GM19438 (cell line): ENCODE measurements around the gene COL17A1.

Experiments
- ATAC-seq: cut with Tn5 transposase; IDR thresholded peaks from one replicate; pipeline ENCODE4 v1.9.1; 2021; ENCODE audit warnings: low read depth; ENCODE audit not compliant: unreplicated experiment

Gene COL17A1

DNA sequence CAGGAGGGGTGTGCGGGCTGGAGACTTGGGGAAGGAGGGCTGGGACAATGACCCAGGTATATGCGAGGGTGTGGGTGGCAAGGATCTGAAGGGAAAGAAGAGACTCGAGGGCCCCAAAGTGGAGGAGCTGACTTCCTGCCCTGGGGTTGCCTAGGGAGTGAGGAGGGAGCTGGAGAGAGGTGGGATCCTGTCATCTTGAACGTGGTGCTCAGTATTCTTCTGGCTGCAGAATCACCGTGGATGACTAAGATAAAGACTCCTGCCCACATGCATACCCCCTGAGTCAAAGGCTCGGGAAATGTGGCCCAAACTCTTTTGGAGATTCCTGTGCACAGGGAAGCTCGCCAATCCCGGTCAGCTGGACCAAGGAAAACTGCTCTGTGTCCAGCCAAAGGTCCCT is 31.2 kb downstream of the COL17A1 start:
- ATAC-seq = no peak

DNA sequence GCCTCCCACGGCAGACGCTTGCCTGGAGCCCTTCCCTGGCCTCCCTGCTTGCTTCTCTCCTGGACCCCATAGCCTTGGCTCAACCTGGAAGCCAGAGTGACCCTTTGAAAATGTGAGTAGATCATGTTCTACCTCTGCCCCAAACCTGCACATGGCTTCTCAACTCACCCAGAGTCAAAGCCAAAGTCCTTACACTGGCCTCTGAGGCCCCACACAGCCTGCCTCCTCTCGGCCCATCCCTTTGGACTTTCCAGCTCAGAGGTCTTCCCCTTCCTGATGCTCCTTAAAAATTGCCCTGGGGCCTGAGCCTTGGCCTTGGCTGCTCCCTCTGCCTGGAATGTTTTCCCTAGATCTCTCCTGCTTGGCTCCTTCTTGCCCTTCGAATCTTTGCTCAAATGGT is 32.5 kb downstream of the COL17A1 start:
- no peak for ATAC-seq

DNA sequence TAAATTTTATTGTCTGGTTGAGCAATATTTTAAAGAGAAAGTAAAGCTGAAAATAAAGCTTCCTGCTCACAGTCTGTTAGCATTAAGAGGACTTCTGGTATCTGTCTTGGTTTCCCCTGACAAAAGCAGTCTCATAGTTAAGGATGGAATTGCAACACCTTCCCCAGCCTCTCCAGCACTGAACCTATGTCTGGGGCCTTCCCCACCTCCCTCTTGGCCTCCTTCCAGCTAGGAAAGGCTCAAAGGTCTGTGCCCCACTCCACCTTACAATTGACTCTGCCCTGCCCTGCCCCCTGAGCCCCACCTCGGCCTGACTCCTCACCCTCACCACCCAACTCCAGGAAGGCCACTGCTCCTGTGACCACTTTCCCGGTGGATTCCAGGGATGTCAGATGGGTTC is 33.2 kb downstream of the COL17A1 start:
- ATAC-seq = no peak

DNA sequence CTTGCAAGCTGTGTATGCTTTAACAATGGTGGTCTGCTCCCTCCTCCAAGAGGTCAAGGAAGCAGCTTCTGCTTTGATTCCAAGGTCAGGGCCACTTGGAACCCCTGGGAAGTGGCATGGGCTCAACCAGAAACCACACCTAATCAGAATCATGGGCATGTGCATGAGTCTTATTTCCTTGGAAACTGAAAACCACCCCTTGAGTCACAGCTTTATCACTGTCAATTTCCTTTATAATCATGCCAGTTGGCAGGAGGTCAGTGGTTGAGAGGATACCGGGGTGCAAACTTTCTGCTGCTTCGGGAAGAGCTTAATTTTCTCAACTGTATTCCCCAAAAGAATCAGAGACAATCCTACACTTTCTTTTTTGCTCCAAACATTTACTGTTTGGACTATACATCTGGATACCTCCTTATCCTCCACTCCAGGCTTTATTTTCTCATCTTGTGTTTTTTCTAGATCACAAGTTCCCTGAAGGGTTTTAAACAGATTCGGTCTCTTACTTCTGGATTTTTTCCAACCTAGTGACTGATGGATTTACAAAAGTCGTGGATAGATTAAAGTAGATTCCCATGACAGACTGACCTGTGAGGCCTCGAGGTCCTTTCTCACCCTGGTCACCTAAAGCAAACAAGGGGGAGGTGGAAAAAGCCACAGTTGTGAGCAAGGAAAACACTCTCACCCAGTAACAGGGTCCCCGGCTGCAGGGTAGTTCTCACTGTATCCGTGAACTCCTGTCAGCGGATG is 36.0 kb downstream of the COL17A1 start:
- ATAC-seq = no peak

DNA sequence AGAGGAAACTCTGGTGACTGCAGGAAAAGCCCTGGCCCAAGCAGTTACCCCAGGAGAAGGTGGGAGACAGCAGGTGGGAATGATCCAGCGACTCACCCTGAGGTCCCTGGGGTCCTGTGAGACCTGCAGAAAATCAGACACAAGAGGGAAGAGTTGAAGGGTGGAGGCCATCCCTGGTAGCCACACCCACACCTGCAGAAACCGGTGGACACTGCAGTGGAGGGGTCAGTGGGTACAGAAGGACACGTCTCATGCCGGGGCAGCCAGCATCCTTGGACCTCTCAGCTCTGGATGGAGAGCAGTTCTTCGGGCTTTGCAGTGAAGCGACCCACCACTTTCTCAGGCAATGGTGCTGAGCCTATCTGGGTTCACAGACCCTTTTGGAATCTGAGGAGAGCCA is 39.0 kb downstream of the COL17A1 start:
- no peak for ATAC-seq

DNA sequence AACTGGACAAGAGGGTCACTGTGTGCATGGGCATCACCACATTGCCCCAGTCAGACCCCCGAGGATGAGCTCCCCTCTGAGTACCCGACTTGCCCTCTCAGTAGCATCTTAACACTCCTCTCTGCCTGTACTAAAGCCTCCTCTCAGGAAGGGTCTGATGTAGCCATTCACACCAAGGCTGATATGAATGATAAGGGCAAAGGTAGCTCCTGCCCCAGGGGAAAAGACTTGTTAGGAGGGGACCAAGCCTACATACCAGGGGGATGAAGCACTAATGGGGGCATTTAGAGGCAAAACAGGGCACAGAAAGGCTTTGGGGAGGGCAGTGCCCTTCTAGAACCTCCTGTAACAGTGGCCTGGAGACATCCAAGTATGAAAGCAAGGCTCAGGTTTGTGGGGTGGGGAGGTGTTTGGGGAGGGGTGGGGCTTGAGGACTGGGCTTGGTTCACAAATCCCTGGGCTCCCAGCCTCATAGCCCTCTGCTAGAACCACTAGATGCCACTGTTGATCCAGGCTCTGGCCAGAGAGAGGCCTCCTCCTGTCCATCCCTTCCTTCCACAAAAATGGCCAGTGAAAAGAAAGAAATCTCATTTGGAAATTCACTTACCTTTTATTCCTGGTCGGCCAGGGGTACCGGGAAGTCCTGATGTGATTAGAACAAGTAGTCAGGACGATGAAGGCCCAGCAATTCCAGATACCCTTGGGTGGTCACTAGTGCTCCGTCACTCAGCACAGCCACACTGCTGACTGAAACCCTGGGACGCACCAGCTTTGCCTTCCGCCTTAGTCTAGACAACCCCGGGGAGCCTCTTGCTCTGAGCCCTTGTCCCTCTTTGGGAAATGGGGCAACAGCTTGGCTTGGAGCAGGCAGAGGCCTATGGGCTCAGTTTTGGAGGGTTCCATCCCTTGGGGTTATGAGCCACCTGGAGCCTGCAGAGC is 40.3 kb downstream of the COL17A1 start:
- ATAC-seq = no peak

DNA sequence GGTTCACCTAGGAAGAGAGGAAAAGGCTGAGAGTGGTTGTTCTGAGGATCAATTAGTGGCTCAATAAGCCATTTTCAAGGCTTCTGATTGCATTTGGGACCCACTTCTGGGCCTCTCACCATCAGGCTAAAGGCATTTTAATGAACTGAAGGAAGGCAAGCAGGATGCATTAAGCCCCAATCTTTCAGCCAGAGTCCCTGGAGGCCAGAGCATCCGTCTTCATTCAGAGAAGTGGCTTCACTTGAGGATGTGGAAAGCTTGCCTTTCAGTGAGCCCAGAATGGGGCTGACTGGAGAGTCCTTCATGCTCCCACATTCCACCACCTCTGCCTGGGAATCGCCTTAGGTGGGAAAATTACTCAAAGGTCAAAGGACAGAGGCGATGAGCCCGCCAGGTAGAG is 41.8 kb downstream of the COL17A1 start:
- ATAC-seq = no peak

DNA sequence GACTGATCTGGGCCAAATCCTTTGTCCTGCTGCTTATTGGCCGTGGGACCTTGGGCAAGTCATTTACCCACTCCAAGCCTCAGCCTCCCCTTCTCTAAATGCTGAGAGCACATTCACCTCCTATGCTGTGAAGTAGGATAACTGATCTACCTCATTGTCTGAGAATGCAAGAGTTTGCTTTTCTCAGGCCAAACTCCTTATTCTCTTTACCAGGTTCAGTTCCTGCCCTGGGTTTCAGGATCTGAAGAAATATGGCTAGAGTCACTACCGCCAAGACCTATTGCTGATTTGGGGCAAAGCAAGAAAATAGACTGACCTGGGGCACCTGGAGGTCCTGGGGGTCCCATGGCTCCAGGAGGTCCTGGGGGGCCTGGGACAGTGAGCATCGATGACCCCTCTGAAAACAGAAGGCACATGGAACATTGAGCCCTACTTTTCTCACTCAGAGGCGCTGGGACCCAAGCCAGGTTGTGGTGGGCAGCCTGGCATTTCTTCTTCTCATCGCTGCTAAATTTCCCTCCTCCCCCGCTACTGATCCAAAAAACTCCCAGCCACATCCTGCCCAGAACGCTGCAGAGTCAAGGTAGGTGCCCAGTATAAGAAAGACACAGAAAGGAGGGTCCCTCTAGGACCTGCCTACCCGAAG is 42.4 kb downstream of the COL17A1 start:
- ATAC-seq = no peak

DNA sequence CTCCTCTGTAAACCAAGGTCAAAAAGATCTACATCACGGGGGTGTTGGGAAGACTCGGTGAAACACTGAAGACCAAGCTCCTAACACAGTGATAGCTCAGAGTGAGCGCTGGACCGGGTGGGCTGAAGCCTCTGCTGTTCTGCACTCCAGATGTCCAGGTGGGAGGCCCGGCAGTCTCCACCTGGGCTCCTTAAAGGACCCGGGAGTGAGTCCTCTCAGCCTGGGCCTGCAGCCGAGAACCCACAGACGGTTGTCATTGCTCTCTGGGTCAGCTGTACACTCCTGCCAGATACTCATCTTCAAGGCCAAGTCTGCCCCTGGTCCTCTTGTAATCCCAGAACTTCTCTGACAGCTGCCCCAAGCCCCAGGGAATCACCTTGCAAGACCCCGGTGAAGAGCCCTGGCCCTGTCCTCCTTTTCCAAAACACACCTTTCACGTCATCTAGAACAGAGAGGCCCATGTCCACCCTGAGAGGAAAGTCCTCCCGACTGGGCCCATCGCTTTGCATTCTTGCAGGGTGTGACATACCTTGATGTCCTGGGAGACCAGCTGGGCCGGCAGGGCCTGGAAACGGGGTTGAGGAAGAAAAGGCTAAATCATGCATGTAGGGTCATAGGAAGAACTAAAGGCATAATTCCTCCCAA is 43.7 kb downstream of the COL17A1 start:
- no peak for ATAC-seq

DNA sequence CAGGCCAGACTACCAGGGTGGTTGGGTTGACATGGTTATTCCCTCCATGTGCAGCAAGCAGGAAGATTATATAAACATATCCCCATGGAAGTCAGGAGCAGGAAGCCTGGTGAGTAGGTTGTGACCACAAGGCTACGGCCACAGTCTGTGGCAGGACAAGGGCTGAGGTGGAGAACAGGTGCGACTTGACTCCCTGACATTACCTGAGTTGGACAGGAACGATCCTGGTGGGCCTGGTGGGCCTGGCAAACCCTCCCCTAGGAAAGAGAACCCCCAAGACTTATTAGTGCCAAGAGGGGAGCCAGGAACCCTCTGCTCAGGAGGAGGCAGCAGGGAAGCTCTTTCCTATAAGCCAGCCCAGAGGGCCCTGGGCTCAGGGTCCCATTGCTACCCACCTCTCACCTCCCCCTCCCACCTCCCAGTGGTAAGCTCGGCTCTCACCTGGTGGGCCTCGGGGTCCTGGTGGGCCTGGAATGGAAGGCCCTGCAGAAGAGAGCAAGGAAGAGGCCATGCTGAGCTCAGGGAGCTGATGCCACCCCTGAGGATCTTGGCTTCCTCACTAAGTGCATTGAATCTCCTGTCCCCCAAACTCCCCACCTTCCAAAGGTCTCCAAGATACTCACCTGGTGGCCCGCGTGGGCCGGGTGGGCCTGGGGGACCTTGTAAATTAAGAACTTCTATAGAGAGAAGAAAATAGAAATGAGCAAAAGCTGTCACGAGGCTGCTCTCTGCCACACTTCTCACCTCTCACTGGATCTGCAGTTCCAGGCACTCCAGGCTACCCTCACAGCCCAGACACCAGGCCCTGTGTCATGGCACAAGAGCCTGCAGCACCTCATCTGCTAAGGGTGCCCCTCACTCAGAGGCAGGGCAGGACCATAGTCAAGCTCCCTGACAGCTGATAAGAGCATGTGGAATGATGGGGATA is 44.6 kb downstream of the COL17A1 start:
- ATAC-seq = no peak

DNA sequence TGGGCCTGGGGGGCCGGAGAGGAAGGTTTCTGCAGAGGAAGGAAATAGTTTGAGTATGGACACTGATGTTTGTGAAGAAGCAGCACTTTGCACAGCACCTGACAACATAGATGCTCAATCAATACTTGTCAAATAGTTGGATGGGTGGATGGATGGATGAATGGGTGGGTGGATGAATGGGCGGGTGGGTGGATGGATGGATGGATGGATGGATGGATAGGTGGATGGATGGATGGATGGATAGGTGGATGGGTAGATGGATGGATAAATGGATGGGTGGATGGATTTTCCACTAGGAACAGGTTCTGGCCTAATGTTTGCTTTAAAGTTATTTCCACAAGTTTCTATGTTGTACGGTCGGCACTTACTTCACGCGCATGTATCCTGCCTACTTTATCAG is 45.3 kb downstream of the COL17A1 start:
- no peak for ATAC-seq

DNA sequence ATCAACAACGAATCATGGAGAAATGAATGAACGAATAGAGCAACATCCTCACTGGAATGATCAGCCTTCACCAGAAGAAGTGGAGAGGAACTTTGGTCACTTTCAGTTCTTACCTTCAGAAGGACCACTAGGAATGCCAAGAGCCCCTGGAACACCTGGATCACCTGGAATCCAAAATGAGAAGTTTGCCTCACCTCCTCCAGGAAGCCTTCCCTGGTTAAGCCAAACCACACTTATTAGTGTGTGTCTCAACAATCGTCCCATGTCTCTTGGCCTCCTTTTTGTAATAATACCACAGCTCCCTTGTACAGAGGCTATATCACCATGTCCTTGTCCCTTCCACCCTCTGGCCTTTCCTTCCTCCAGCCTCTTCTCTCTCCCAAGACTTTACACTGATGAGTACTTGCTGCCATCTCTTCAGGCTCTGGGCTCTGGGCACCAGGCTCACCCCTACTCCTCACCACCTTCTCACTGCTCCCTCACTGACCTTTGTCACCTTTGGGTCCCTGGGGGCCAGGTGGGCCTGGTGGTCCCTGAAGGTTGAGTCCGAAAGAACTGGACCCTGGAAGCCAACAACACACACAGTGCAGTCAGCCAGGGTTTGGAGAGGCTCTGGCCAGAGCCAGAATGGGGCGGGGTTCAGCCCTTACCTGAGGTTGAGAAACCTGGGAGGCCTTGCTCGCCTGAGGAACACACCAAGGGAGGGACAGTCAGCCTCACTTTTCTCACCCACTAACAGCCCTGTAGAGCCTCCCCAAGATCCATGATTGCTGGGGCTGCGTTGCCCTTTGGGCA is 46.5 kb downstream of the COL17A1 start:
- ATAC-seq = no peak

DNA sequence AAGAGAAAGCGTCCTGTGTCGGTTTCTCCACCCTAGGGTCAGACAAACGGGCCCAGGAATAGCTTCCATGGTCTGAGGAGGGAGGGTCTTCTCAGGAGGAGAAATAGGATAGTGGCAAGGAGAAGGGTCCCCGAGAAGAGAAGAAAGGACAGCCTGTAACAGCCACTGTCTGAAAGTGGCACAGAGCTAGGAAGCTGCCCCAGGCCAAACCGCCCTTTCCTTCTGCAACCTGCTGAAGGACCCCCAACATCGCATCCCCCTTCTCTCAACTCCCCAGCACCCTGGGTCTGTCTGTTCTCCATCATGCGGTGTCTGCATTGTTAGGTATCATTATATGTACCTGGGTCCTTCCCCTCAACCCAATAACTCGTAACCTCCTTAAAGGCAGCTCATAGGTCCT is 47.1 kb downstream of the COL17A1 start:
- ATAC-seq = no peak

DNA sequence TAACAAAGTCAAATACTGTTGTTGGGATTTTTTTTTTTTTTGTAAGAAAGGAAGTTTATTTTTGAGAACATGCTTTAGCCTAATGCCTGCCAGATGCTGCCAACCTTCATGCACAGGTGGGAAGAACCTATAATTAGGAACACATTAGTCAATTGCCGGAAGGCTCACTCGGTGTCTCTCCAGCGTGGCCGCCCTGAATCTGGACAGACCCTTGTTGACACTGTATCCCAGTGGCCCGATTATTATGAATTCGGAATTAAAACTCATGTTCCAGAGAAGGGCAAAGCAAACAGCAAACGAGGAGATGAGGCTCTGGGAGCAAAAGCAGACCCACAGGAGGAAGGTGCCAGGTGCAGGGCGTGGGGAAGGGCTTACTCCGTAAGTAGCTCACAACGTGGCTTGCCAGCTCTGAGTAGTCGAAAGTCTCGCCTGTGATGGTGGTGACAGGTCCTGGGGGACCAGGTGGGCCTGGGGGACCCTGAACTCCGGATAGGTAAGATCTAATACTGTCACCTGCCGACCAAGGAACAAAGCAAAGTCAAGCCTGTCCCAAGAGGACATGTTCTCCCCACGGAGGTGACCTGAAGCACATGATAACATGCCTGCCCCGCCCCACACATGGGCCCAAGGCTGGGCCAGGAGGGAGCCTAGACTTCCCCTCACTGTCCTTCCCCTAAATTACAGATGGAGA is 48.3 kb downstream of the COL17A1 start:
- ATAC-seq = no peak

DNA sequence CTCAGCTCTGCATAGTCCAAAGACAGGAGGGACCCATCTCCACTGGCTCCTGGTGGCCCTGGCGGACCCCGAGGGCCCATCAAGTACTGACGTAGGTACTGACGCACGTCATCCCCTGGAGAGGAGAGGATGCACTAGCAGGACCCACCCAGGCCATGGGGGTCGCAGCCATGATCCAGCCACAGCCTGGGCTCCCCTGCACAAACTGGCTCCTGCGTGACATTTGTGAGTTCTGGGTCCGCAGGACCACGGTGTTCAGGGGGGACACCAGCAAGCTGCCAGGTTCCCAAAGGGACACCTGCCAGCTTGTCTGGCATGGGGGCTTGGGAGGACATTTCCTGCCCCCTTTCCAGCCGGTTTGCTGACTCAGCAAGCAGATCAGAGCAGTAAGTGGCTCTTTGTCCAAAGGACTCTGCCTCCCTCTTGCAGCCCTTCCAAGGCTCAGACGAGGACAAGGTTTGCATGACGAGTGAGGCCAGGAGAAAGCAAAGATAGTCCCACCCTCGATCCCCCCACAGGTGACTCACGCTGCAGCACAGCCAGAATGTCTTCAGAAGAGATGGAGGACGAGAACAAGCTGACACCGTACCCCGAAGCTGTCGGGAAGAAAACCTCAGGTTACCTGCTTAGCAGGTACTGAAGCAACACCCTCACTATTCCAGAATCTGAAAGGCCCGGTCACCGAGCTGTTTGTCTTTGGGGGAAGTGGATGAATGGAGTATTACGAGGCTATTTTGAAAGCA is 49.0 kb downstream of the COL17A1 start:
- ATAC-seq = no peak

DNA sequence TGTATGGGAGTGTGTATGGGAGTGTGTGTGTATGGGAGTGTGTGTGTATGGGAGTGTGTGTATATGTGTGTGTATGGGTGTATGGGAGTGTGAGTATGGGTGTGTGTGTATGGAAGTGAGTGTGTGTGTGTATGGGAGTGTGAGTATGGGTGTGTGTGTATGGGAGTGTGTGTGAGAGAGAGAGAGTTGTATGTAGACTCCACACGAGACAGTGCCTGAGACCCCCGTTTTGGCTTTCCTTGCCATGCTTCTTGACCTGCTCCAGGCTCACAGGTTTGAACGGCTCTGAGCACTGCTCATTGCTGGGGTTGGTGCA is 49.7 kb downstream of the COL17A1 start:
- no peak for ATAC-seq

DNA sequence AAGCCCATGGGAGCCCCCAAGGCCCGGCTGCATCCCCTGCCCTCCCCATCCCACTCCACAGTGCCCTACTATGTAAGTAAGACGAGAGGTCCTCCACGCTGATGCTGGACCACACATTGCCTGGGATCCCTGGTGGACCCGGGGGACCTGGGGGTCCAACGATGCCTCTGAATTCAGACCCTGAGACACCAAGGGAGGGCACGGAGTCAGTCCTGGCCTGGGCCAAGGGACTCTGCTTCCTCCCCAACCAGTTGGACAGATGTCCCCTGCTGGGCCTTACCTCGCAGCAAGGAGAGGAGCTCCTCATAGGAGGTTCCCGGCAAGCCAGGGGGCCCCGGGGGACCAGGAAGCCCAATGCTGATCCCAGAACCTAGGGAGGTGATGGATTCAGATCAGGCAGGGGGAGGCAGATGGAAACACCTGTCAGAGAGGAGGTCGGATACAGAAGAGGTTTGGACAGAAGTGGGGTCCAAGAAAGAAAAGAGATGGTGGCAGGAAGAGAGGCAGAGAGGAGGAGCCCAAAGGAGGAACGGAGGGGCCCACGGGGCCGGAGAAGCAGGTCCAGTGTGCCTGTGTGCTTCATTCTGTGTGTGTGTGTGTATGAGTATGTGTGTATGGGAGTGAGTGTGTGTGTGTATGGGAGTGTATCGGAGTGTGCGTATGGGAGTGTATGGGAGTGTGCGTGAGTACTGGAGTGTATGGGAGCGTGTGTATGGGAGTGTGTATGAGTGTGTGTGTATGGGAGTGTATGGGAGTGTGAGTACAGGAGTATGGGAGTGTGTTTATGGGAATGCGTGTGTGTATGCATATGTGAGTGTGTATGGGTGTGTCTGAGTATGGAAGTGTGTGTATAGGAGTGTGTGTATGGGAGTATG is 50.2 kb downstream of the COL17A1 start:
- ATAC-seq = no peak
